ENCODE data around the gene USE1.

GRCh38 chr19:17220207-17220758, 5.1 kb downstream of the USE1 start:
- no peak for TF ChIP-seq CTCF (conservative IDR thresholded peaks at IDR 0.05; ENCODE audit: low read depth, low read length)
- TF ChIP-seq EZH2phosphoT487 (IDR thresholded peaks at IDR 0.05; ENCODE audit: borderline replicate concordance, low read length) = no peak
- TF ChIP-seq EZH2 (IDR thresholded peaks at IDR 0.05; ENCODE audit: low read length, unreplicated experiment) = no peak

All from PC-3 (cell line).